Mesothelial cell of epicardium (in vitro differentiated cells): Measurements from ENCODE around the gene ELK3. TPM values are rescaled to one million over a fixed set of nuclear protein-coding genes. Genes with fewer than 3 reads are reported as not detected.

ENCODE experiments used
- DNase-seq, 2 experiments: peaks; one replicate each; pipeline ENCODE4 v3.0.0; 2021; ENCODE audit warnings: low spot score in 2 of 2; ENCODE audit not compliant: unreplicated experiment in 2 of 2
- H3K27ac Mint-ChIP-seq: 2 replicates; pipeline ENCODE4 v1.8.0; 2021; ENCODE audit warnings: mixed read lengths
- H3K27me3 Mint-ChIP-seq: 2 replicates; pipeline ENCODE4 v1.8.0; 2021; ENCODE audit warnings: low read depth, mixed read lengths
- H3K36me3 Mint-ChIP-seq: 2 replicates; pipeline ENCODE4 v1.8.0; 2021; ENCODE audit warnings: mixed read lengths
- H3K4me1 Mint-ChIP-seq: 2 replicates; pipeline ENCODE4 v1.8.0; 2021; ENCODE audit warnings: mixed read lengths
- H3K4me3 Mint-ChIP-seq: 2 replicates; pipeline ENCODE4 v1.8.0; 2021; ENCODE audit warnings: mild to moderate bottlenecking, moderate library complexity, mixed read lengths
- H3K9me3 Mint-ChIP-seq: 2 replicates; pipeline ENCODE4 v1.8.0; 2021; ENCODE audit warnings: mixed read lengths
- total RNA-seq: library from RNA; stranded (reverse); gene quantifications from 3 replicates; pipeline ENCODE4 v1.2.1, GENCODE V29; 2021
- TF ChIP-seq, protein P1 (sequence below): fragments of 200-600 bp; sonication (generic); IDR thresholded peaks from one replicate; pipeline ENCODE4 v1.5.0; 2021; ENCODE audit warnings: antibody characterized with exemption; ENCODE audit not compliant: unreplicated experiment

The ELK3 gene
- total RNA-seq, 1 donor from 2014 or later, result 27.2 TPM

DNA sequence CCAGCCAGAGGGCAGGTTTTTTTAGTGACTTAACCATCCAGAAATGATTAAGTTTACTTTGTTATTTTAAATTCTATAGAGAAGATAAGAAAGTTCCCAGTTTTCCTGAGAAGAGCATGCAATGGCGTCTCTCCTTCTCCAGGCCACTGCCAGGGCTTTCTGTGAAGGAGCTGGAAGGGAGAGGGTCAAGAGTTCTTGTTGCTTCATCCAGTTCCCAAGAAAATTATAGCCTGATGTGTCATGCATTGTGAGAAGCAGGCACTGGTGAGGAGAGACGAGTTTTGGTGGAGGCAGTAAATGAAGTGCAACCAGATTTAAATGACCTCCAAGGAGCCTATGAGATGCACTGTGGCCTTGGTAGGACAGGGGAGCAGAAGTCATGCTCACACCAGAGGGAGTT lies 14.2 kb downstream of the ELK3 start:
- DNase-seq, result no peak
- H3K9me3 Mint-ChIP-seq, result no peaks in the 10 kb centered on the region
- TF ChIP-seq, protein P1, sequence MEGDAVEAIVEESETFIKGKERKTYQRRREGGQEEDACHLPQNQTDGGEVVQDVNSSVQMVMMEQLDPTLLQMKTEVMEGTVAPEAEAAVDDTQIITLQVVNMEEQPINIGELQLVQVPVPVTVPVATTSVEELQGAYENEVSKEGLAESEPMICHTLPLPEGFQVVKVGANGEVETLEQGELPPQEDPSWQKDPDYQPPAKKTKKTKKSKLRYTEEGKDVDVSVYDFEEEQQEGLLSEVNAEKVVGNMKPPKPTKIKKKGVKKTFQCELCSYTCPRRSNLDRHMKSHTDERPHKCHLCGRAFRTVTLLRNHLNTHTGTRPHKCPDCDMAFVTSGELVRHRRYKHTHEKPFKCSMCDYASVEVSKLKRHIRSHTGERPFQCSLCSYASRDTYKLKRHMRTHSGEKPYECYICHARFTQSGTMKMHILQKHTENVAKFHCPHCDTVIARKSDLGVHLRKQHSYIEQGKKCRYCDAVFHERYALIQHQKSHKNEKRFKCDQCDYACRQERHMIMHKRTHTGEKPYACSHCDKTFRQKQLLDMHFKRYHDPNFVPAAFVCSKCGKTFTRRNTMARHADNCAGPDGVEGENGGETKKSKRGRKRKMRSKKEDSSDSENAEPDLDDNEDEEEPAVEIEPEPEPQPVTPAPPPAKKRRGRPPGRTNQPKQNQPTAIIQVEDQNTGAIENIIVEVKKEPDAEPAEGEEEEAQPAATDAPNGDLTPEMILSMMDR, result no peak

DNA sequence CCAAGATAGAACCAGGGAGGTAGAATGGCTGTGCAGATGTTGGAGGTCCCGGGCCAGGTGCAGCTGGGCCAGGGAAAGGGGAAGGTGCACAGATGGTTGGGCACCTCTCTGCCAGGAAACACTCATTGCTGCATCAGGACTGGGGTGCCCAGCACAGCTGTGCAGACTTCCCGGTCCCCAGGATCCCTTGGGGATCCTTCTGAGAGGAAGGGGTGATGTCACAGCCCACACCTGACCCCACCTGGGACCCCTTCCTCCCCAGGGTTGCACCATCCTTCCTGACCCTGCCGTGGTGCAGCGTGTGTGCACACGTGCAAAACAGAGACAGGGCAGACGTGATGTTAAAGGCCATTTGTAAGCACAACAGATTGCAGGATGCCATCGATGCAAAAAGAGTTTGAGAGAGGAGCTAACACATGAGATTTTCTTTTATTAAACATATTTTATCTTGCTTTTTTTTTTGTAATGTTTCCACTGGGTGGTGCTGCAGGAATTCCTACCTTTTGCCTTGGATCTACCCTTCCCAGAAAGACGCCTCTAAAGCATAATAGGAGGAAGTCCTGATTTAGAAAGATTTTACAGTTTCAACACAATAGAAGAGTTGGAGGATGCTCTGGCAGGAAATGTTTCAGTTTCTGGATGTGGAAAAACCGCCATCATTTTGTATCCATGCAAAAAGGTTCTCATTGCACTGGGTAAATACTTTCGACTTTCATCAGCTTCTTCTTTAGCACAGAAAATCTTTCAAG lies 14.8 kb downstream of the ELK3 start:
- DNase-seq, result no peak
- no peaks in the 10 kb centered on the region for H3K36me3 Mint-ChIP-seq
- no peak overlapping the region for H3K27ac Mint-ChIP-seq
- no peak overlapping the region for H3K4me3 Mint-ChIP-seq
- peaks cover 28% of the 10 kb centered on the region for H3K4me1 Mint-ChIP-seq
- no peaks in the 10 kb centered on the region for H3K27me3 Mint-ChIP-seq
- TF ChIP-seq, protein P1, result no peak
- H3K9me3 Mint-ChIP-seq, result no peaks in the 10 kb centered on the region

More for the DNA sequence above, 14.2 kb downstream of the ELK3 start:
- no peak overlapping the region for H3K4me3 Mint-ChIP-seq
- H3K27me3 Mint-ChIP-seq, result no peaks in the 10 kb centered on the region
- H3K36me3 Mint-ChIP-seq, result no peaks in the 10 kb centered on the region
- no peak overlapping the region for H3K27ac Mint-ChIP-seq
- peaks cover 28% of the 10 kb centered on the region for H3K4me1 Mint-ChIP-seq

DNA sequence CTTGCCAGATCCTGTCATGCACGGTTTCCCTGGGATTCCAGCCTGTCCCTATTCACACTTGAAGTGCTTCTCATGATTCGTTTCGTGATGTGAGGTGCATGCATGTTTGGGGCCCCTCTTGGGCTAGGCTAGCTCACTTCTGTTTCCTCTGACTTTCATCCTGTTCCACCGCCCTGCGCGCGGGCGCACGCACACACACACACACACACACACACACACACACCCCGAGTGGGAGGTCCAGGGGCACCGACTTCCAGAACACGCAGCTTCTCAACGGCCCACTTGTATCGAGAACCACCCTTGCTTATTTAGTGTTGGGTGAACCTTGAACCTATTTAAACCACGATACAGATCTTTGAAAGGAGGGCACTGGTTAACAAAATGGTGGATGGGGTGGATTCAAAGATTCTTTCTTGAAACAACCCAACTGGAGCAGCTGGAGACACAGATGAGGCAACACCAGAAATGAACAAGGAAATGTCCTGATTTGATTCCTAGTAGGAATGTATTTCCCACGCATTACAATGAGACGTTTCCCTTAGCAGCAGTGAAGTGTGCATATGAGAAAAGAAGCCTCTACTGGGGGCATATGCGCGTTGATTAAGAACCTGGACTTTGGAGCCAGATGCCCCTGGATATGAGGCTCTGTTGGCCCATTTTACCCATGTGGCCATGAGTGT lies 16.3 kb downstream of the ELK3 start:
- DNase-seq, result no peak
- Mint-ChIP-seq H3K27ac (no peak overlapping the region), H3K4me1 (peaks cover 31% of the 10 kb centered on the region), H3K4me3 (no peak overlapping the region), H3K27me3 (no peaks in the 10 kb centered on the region), H3K9me3 (no peaks in the 10 kb centered on the region), H3K36me3 (no peaks in the 10 kb centered on the region)
- TF ChIP-seq, protein P1, result no peak

DNA sequence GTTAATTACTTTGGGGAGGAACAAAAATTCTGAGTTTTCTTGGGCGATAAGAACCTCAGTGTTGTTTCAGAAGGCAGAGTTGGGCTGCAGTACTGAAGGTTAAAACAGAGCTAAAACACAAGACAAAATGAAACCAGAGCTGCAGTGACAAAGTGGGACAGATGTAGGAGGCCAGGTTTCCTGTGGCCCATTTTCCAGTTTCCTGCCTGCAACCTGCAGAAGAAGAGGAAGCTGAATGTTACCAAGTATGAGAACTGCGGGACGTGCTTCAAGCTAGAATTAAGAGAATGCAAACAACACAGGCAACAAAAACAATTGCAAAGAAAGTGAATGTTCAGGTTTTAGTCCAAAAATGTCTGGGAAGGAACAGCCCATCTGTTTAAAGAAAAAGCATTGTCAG lies 17.8 kb downstream of the ELK3 start:
- peak overlapping the region; percentile 2 for H3K27ac Mint-ChIP-seq
- TF ChIP-seq, protein P1, result no peak

DNA sequence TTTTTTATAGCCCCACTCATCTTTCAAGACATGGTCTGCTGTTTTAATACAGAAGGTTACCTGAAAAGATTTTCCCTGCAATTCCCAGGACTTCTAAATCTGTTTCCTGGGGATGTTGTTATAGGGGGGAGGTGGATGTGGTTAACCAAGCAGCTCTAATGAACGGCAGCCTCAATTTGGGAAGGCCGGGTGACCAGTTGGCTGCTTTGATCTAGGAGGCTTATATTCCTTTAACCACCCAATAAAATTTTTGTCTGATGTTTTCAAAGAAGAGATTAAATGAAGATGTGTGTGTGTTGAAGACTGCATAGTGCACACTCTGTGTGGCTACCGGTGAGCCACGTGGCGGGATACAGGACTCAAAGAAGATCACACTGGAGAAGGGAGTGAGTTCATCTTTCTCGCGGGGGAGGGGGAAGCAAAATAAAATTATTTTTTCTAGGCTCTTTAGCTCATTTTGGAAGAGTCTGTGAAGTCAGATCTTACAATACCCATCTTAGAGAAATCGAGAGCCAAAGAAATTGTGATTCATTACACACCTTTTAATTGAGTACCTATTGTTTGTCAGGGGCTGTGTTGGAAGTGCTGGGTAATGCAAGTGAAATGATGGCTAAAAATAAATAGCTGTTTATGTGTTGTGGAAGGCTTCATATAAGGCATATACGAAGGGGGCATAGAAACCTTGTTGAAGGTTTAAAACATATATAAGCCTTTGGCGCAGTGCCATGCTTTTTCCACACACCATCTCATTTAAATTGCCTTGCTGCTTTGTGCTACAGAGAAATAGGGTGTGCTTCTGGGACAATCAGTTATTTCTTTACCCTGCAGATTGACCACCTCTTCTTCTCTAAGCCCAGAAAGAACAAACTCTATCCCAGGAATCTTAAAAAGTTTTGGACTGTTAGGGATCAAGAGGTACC lies 18.5 kb downstream of the ELK3 start:
- TF ChIP-seq, protein P1, result no peak
- H3K27ac Mint-ChIP-seq, result no peak overlapping the region
- no peaks in the 10 kb centered on the region for H3K36me3 Mint-ChIP-seq
- H3K4me1 Mint-ChIP-seq, result peaks cover 43% of the 10 kb centered on the region
- H3K27me3 Mint-ChIP-seq, result no peaks in the 10 kb centered on the region
- H3K4me3 Mint-ChIP-seq, result no peak overlapping the region
- H3K9me3 Mint-ChIP-seq, result no peaks in the 10 kb centered on the region
- DNase-seq, result no peak

More for the DNA sequence above, 17.8 kb downstream of the ELK3 start:
- Mint-ChIP-seq H3K36me3 (no peaks in the 10 kb centered on the region), H3K27me3 (no peaks in the 10 kb centered on the region), H3K4me1 (peaks cover 36% of the 10 kb centered on the region), H3K9me3 (no peaks in the 10 kb centered on the region), H3K4me3 (no peak overlapping the region)
- DNase-seq, result no peak
